Naive thymus-derived CD8-positive, alpha-beta T cell (primary cell): Measurements from ENCODE around the gene GINS2. TPM values are rescaled to one million over a fixed set of nuclear protein-coding genes. Genes with fewer than 3 reads are reported as not detected.

Source experiments
- ATAC-seq, 2 donors: fragments of 150-1000 bp; cut with Tn5 transposase in 1 of 2; sonication (Bioruptor Pico), chemical (Tn5 transposase) in 1 of 2; 1 replicate in 1 of 2; 2 replicates in 1 of 2; pipeline ENCODE4 v1.10.0; 2021; ENCODE audit warnings: mild to moderate bottlenecking in 2 of 2, moderate library complexity in 2 of 2
- POLR2A ChIA-PET: fragments of 350-600 bp; sonication (Branson Sonifier 250); formaldehyde crosslinking; loops from one replicate; lab custom pipeline; 2021; ENCODE audit warnings: antibody characterized with exemption; lab: Charles Lee
- DNase-seq, 10 donors: peaks; one replicate each; pipeline versions ENCODE4 v3.0.0 to v3.0.0-alpha.2; 2020 to 2022
- H3K27ac Mint-ChIP-seq, 10 donors: one replicate each; pipeline ENCODE4 v1.8.0; 2020 to 2022; ENCODE audit warnings: mild to moderate bottlenecking in 10 of 10, mixed read lengths in 10 of 10, moderate library complexity in 4 of 10, inconsistent platforms in 1 of 10
- H3K27me3 Mint-ChIP-seq, 5 donors: one replicate each; pipeline ENCODE4 v1.8.0; 2021 to 2022; ENCODE audit warnings: mixed read lengths in 5 of 5
- H3K36me3 Mint-ChIP-seq, 3 donors: one replicate each; pipeline ENCODE4 v1.8.0; 2020 to 2022; ENCODE audit warnings: mixed read lengths in 3 of 3, mild to moderate bottlenecking in 2 of 3, inconsistent platforms in 1 of 3
- H3K4me1 Mint-ChIP-seq, 4 donors: one replicate each; pipeline ENCODE4 v1.8.0; 2021 to 2022; ENCODE audit warnings: mixed read lengths in 4 of 4
- H3K4me3 Mint-ChIP-seq, 10 donors: one replicate each; pipeline ENCODE4 v1.8.0; 2020 to 2022; ENCODE audit warnings: mild to moderate bottlenecking in 10 of 10, mixed read lengths in 10 of 10, moderate library complexity in 6 of 10, inconsistent platforms in 1 of 10
- H3K9me3 Mint-ChIP-seq, 9 donors: one replicate each; pipeline ENCODE4 v1.8.0; 2020 to 2022; ENCODE audit warnings: mixed read lengths in 9 of 9, mild to moderate bottlenecking in 3 of 9, inconsistent platforms in 1 of 9, moderate library complexity in 1 of 9
- polyA plus RNA-seq, 3 donors: library from polyadenylated mRNA; unstranded; fragments of 300-500 nt; fragmentation: Illumina TruSeq; gene quantifications; one replicate each; pipeline ENCODE4 v1.2.3, GENCODE V29; 2021
- total RNA-seq, 8 experiments: library from RNA in 2 of 8; stranded (reverse) in 2 of 8; gene quantifications; one replicate each; pipeline ENCODE4 v1.2.3 and lab custom pipeline; 2021 to 2026

GINS2 gene
- total and polyA plus RNA-seq, 5 experiments from 2014 or later: 0.08 to 1.0 (median 0.74) TPM

- Mint-ChIP-seq H3K4me1 (peaks cover 3 to 9% (median 4%) of the 10 kb centered on the region in 4 donors), H3K4me3 (no peak overlapping the region), H3K36me3 (peaks cover 0 to 87% (median 11%) of the 10 kb centered on the region in 3 donors), H3K27ac (peak overlapping the region in 2 of 10 donors; percentile 20 to 60), H3K27me3 (no peaks in the 10 kb centered on the region), H3K9me3 (no peaks in the 10 kb centered on the region)
- ATAC-seq (no peak), DNase-seq (peak in 1 of 10 donors; percentile 38)
- POLR2A ChIA-PET: interaction anchor here (0.8 kb wide), 1 partner anchor 30 kb away, joined by 6 read pairs; no protein-coding TSS in a partner anchor
Observed at GRCh38 chr16:85662976-85663830, 25.6 kb downstream of the GINS2 start.

DNA sequence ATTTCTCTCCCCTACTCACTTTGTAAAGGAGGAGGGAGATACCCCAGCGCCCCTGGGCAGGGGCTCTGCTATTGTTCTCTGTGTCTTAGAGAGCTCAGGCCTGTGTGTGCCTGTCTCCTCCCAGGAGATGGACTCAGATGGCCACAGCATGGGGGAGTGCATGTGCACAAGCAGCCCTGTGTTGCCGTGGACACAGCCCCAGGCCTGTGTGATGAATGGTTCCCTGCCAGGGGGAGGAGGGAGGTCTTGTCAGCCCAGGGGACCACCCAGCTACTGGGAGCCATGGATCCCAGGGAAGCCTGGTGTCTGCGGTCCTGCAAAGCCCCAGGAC, 26.3 kb downstream of the GINS2 start:
- no peaks in the 10 kb centered on the region for H3K9me3 Mint-ChIP-seq
- H3K36me3 Mint-ChIP-seq: peaks cover 0 to 86% (median 9%) of the 10 kb centered on the region in 3 donors
- ATAC-seq (no peak), DNase-seq (peak in 1 of 10 donors; percentile 47)
- no peak overlapping the region for H3K4me3 Mint-ChIP-seq
- no peaks in the 10 kb centered on the region for H3K27me3 Mint-ChIP-seq
- peaks cover 3 to 9% (median 4%) of the 10 kb centered on the region in 4 donors for H3K4me1 Mint-ChIP-seq
- POLR2A ChIA-PET: interaction anchor here (0.8 kb wide), 1 partner anchor 31 kb away, joined by 6 read pairs; no protein-coding TSS in a partner anchor
- H3K27ac Mint-ChIP-seq: peak overlapping the region in 1 of 10 donors; percentile 74

DNA sequence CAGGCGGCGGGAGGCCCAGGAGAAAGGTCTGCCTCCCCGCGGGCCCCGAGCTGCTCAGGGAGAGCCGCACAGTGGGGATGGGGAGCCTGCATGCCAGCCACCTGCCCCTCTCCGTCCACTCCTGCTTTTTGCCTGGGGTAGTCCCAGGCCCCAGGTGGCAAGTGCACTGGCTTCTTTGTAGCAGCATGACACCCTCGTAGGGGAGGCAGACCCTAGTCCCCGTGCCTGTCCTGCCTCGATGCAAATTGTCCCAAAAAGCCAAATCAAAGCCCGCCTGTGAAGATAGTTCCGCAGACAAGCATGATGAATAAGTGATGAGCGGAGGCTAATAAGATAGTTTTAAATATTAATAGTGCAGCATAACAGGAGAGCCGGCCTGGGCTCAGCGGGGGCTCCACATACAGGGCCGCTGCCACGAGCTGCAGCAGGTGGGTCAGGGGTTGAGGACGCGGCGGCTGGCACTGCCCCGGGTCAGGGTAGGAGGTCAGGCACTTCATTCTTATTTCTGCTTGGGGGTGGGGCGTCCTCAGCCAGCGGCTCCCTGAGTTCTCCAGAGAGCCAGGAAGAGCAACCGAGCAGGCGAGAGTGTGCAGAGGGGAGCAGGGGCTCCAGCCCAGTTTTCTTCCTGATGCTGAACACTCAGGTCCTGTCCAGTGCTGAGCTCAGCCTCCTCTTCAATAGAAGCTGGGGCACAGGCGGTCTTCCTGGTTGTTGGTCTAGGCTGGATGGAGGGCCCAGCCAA, 26.8 kb downstream of the GINS2 start:
- H3K4me3 Mint-ChIP-seq: no peak overlapping the region
- ATAC-seq (no peak), DNase-seq (peak in 1 of 10 donors; percentile 55)
- POLR2A ChIA-PET: interaction anchor here (0.5 kb wide), 1 partner anchor 42 kb away, joined by 7 read pairs; no protein-coding TSS in a partner anchor
- H3K4me1 Mint-ChIP-seq: peaks cover 3 to 9% (median 4%) of the 10 kb centered on the region in 4 donors
- no peaks in the 10 kb centered on the region for H3K9me3 Mint-ChIP-seq
- peak overlapping the region in 1 of 10 donors; percentile 74 for H3K27ac Mint-ChIP-seq
- H3K27me3 Mint-ChIP-seq: no peaks in the 10 kb centered on the region
- peaks cover 0 to 86% (median 9%) of the 10 kb centered on the region in 3 donors for H3K36me3 Mint-ChIP-seq

DNA sequence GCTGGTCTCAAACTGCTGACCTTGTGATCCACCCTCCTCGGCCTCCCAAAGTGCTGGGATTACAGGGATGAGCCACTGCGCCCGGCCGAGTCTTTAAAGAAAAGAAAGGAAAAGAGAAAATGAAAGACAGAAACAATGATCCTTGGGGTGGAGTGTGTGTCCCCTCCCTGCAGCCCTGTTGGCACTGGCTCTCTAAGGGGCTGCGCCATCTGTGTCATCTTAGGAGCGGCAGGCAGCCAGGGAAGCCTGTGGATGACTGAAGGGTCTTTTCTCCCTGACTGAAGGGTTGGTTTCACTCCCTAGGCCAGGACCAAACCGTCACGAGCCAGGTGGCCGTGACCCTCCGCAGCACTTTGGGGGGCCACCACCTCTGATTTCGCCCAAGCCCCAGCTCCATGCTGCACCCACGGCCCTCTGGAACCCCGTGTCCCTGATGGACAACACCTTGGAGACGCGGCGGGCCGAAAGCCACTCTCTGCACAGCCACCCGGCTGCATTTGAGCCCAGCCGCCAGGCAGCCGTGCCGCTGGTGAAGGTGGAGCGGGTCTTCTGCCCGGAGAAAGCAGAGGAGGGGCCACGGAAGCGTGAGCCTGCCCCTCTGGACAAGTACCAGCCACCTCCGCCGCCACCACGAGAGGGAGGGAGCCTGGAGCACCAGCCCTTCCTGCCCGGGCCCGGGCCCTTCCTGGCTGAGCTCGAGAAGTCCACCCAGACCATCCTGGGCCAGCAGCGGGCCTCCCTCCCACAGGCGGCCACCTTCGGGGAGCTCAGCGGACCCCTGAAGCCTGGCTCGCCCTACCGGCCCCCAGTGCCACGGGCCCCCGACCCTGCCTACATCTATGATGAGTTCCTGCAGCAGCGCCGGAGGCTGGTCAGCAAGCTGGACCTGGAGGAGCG, 27.7 kb downstream of the GINS2 start:
- no peak for ATAC-seq
- DNase-seq: peak in 1 of 10 donors; percentile 53
- no peaks in the 10 kb centered on the region for H3K27me3 Mint-ChIP-seq

GRCh38 chr16:85659805-85660511, 28.8 kb downstream of the GINS2 start:
- Mint-ChIP-seq H3K27me3 (no peaks in the 10 kb centered on the region), H3K9me3 (no peaks in the 10 kb centered on the region), H3K4me1 (peaks cover 3 to 9% (median 5%) of the 10 kb centered on the region in 4 donors), H3K36me3 (peaks cover 0 to 82% (median 10%) of the 10 kb centered on the region in 3 donors), H3K4me3 (no peak overlapping the region), H3K27ac (peak overlapping the region in 9 of 10 donors; percentile 5 to 87 (median 48))
- POLR2A ChIA-PET: no interaction called here
- peak; percentile 26 to 74 (median 54) for DNase-seq
- peak; percentile 71 to 83 for ATAC-seq

More for the DNA sequence above, 27.7 kb downstream of the GINS2 start:
- Mint-ChIP-seq H3K36me3 (peaks cover 0 to 83% (median 8%) of the 10 kb centered on the region in 3 donors), H3K27ac (peak overlapping the region in 1 of 10 donors; percentile 29), H3K4me1 (peaks cover 3 to 9% (median 4%) of the 10 kb centered on the region in 4 donors), H3K4me3 (no peak overlapping the region), H3K9me3 (no peaks in the 10 kb centered on the region)
- POLR2A ChIA-PET: interaction anchor here (0.5 kb wide), 1 partner anchor 43 kb away, joined by 7 read pairs; no protein-coding TSS in a partner anchor

DNA sequence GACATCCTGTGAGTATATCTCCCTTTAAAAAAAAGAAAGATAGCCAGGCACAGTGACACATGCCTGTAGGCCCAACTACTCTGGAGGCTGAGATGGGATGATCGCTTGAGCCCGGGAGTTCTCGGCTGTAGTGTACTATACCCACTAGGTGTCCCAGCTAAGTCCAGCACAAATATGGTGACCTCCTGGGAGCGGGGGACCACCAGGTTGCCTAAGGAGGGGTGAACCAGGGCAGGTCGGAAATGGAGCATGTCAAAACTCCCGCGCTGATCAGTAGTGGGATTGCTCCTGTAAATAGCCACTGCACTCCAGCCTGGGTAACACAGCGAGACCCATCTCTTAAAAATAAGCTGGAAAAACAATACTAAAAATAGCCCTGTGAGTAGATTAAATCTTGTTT, 29.4 kb downstream of the GINS2 start:
- Mint-ChIP-seq H3K27me3 (no peaks in the 10 kb centered on the region), H3K4me3 (no peak overlapping the region), H3K27ac (peak overlapping the region in 5 of 10 donors; percentile 17 to 87 (median 39)), H3K4me1 (peaks cover 3 to 9% (median 5%) of the 10 kb centered on the region in 4 donors), H3K36me3 (peaks cover 0 to 78% (median 10%) of the 10 kb centered on the region in 3 donors), H3K9me3 (no peaks in the 10 kb centered on the region)
- DNase-seq: peak in 1 of 10 donors; percentile 16
- POLR2A ChIA-PET: no interaction called here
- no peak for ATAC-seq

DNA sequence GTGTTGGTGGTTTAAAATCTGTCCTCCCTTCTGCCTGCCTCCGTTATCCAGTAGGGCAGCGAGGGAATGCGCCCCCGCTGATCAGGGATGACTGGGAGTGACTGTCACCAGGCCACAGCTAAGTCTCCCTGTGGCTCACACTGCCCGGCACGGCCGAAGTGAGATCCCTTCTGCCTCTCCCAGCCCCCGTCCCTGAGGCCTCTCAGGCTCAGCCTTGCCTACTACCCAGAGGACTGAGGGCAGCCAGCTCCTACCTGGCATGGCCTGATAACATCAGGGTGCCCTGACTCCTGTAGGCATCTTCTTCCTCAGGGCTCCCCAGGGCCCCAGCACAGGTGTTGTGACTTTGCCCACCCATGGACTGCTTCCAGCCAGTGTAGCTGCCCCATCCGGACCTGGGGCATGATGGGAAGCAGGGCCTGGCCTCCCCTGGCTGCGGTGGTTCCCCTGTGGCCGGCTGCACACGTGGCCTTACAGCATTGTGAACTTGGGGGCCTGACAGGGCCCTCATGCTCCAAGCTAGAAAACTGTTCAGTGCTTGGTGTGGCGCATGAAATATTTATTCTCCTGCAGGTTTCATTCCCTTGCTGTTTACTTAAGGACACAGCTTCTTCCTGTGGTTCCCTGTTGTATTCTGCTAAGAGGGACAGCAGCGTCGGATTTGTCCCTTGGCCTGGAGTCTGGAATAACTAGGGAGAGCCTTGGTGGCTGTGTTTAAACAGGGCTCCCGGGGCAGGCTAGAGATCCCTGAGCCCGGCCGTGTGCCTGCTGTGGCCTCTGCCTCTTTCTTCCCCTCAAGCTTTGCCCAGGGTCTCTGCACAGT, 30.0 kb downstream of the GINS2 start:
- Mint-ChIP-seq H3K9me3 (no peaks in the 10 kb centered on the region), H3K36me3 (peaks cover 0 to 72% (median 10%) of the 10 kb centered on the region in 3 donors), H3K27me3 (no peaks in the 10 kb centered on the region), H3K27ac (peak overlapping the region in 2 of 10 donors; percentile 17 to 49), H3K4me3 (no peak overlapping the region), H3K4me1 (peaks cover 3 to 9% (median 5%) of the 10 kb centered on the region in 4 donors)
- DNase-seq (peak in 1 of 10 donors; percentile 2), ATAC-seq (no peak)
- POLR2A ChIA-PET: no interaction called here

DNA sequence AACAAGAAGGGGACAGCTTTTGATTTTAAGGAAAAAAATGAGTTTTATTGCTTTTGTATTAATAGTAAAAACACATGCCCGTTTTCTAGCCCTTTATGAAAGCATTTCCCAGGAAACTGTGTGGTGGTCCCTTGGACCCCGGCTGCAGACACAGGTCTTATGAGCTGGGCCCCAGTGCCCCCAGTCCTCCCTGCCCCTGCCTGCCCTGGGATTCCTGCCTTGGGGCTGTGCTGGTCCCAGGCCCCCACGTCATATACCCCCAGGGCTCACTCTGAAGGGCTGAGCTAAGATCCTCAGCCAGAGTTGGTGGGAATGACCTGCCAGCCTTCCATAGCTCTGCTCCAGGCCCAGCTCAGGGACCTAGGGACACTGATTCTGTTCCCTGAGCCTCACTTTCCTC, 30.8 kb downstream of the GINS2 start:
- Mint-ChIP-seq H3K27me3 (no peaks in the 10 kb centered on the region), H3K36me3 (peaks cover 0 to 64% (median 10%) of the 10 kb centered on the region in 3 donors), H3K9me3 (no peaks in the 10 kb centered on the region), H3K27ac (no peak overlapping the region), H3K4me1 (peaks cover 3 to 9% (median 5%) of the 10 kb centered on the region in 4 donors), H3K4me3 (no peak overlapping the region)
- no peak for DNase-seq
- ATAC-seq: no peak
- POLR2A ChIA-PET: no interaction called here

- Mint-ChIP-seq H3K27me3 (no peaks in the 10 kb centered on the region), H3K36me3 (peaks cover 0 to 62% (median 10%) of the 10 kb centered on the region in 3 donors), H3K9me3 (no peaks in the 10 kb centered on the region), H3K4me1 (peaks cover 3 to 10% (median 6%) of the 10 kb centered on the region in 4 donors), H3K27ac (no peak overlapping the region), H3K4me3 (no peak overlapping the region)
- DNase-seq: no peak
- no peak for ATAC-seq
- POLR2A ChIA-PET: no interaction called here
Observed at GRCh38 chr16:85657267-85657650, 31.5 kb downstream of the GINS2 start.

GRCh38 chr16:85656351-85657266, 32.1 kb downstream of the GINS2 start:
- no peak for ATAC-seq
- no peak for DNase-seq
- Mint-ChIP-seq H3K27ac (peak overlapping the region in 1 of 10 donors; percentile 24), H3K27me3 (no peaks in the 10 kb centered on the region), H3K9me3 (no peaks in the 10 kb centered on the region), H3K4me1 (peaks cover 3 to 16% (median 6%) of the 10 kb centered on the region in 4 donors), H3K36me3 (peaks cover 0 to 57% (median 10%) of the 10 kb centered on the region in 3 donors), H3K4me3 (no peak overlapping the region)
- POLR2A ChIA-PET: no interaction called here
